NCI-H82 treated with DMSO at 0.1 percent for 48 hours (cell line): ENCODE data around the gene PGBD5.

Experiments
- DNase-seq: peaks from one replicate; lab custom pipeline; 2025; ENCODE audit not compliant: unreplicated experiment; lab: John Stamatoyannopoulos, UW

PGBD5 gene

DNA sequence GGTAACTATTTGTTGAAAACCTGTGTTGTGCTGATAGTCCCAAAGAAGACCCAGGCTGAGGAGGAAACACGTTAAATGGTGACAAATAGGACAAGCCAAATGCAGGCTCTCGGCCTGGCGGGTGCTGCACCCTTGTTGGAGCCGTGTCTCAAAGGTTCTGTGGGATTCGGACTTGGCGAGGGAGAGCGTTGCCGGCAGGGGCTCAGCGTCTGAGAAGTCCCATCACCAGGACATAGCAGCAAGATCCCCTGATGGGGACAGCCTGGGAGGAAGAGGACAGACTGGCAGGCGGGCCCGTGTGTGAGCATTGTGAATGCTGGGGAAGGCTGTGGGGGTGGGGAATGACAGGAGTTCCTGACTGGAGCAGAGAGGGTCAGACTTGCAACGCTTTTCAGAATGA is 142.5 kb downstream of the PGBD5 start:
- no peak for DNase-seq

DNA sequence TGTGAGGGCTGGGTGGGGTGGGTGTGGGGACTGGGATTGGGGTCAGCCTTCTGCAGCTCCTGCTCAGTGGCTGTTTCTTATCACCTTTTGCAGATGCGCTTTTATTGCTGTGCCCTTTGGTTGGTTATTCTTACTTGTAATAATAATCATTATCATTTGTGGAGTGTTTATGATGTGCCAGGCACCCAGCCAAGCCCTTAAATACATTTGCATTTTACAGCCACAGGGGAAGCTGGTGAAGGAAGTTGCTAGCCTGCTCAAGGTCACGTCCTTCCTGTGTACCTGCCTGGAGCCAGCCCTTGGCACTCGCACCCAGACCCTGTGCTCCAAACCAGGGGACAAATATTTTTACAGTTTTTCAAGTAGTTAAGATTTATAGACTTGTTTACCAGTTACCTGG is 144.0 kb downstream of the PGBD5 start:
- no peak for DNase-seq

DNA sequence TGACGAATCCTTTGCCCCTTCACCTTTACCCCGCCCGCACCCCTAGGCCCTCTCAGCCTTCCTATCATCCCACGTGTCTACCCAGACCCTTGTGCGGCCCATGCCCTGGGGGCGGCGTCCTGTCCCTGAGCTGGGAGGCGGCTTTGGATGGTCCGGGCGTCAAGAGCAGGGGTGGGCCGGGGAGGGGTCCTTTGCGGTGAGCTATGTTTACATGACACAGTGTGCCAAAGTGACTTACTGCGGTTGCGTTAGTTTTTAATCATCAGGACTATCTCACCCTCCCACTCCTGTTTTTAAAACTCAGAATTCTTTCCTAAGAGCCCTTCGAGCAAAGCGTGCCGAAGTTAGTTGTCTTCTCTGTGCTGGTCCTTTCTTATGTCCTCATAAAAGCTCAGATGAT is 144.6 kb downstream of the PGBD5 start:
- DNase-seq: no peak

- no peak for DNase-seq
Measured at GRCh38 chr1:230280906-230281413, 145.2 kb downstream of the PGBD5 start.

GRCh38 chr1:230280054-230280795 is 145.9 kb downstream of the PGBD5 start:
- DNase-seq: no peak

GRCh38 chr1:230279583-230279945 is 146.6 kb downstream of the PGBD5 start:
- no peak for DNase-seq

DNA sequence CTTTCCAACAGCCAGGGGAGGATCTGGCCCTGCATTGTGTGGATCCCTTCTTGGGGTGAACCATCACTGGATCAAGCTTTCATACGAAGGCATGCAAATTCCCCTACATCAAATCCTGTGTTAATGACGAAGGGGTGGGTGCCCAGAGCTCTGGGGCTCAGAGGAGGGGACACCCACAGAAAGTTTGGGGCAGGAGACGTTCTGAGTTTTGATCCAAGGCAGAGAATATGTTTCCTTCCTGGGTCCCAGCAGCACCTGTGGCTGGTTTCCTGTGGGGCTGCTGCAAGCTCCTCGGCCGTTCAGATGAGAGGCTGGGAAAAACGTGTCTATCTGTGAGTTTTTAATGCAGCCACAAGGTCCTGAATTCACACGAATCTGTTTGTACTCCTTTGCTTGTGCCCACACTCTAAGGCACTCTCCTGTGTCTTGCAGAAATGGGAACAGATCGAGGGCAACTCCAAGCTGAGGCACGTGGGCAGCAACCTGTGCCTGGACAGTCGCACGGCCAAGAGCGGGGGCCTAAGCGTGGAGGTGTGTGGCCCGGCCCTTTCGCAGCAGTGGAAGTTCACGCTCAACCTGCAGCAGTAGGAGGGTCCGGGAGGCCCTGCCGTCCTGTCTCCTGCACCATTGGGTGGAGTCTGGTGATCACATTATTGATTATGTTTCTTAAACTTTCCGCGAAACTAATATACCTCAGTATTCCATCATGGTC is 147.1 kb downstream of the PGBD5 start:
- no peak for DNase-seq

DNA sequence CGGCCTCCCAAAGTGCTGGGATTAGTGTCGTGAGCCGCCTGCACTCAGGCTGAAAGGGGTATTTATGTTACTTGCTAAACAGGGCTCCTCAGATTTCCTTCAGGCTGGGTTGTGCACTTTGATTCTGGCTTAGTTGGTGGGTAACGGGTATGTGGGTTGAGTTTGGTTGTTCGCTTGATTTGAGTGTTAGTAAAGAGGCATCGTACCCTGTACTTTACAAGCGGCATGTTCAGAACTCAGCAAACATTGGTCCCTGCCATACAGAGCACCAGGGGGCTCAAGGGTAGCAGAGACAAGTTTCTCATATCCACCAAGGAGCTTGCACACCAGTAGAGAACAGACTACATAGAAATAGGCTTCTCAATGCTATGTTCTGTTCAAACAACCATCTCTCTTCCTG is 147.8 kb downstream of the PGBD5 start:
- DNase-seq: no peak

GRCh38 chr1:230277201-230278025 is 148.7 kb downstream of the PGBD5 start:
- DNase-seq: no peak

GRCh38 chr1:230276401-230276800 is 149.7 kb downstream of the PGBD5 start:
- no peak for DNase-seq

GRCh38 chr1:230274254-230274653 is 151.9 kb downstream of the PGBD5 start:
- no peak for DNase-seq

- DNase-seq: no peak
Measured at GRCh38 chr1:230273141-230273710, 152.9 kb downstream of the PGBD5 start.

DNA sequence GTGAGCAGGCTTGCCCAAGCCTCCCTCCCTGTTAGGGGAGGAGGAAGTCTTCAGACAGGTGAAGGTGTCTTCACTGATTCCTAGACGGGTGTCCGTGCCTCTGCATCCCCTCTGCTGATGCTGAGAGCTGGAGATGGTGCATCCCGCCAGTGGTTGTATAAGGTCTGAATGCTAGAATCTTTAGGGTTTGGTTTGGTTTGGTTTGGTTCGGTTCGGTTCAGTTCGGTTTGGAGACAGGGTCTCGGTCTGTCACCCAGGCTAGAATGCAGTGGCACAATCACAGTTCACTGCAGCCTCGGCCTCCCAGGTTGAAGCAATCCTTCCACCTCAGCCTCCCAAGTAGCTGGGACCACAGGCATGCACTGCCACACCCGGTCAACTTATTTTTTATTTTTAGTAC is 153.6 kb downstream of the PGBD5 start:
- DNase-seq: no peak

- DNase-seq: no peak
Measured at GRCh38 chr1:230271300-230272035, 154.7 kb downstream of the PGBD5 start.

DNA sequence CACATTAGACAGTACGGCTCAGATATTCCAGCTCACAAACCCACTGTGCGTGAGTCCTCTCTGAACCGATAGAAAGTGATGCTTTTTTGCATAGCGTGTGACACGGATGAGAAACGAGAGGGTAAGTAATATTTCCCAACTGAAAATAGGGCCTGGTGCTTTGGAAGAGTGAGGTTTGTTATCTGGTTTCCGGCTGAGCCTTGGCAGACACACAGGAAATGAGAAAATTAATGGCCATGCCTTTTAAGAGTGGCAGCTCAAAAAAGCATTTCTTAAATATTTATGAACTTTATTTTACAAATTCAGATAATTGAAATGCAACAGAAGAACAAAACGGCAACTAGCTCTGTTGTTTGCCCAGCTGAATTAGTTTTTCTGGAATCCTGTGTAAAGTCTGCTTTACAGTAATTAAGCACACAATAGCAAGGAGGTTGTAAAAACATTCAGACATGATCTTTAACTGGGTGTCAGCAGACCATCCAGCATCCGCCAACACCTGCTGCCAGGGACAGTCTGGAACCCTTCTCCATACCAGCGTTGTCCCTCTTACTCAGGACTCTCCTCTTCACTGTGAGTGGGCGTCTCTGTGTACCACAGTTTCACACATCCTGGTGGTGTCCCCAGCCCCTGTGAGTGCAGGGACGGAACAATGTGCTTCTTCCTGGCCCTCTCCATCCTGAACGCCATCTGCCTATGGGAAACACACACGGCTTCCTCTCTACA is 155.4 kb downstream of the PGBD5 start:
- DNase-seq: no peak

- no peak for DNase-seq
Measured at GRCh38 chr1:230270185-230270558, 156.0 kb downstream of the PGBD5 start.

DNA sequence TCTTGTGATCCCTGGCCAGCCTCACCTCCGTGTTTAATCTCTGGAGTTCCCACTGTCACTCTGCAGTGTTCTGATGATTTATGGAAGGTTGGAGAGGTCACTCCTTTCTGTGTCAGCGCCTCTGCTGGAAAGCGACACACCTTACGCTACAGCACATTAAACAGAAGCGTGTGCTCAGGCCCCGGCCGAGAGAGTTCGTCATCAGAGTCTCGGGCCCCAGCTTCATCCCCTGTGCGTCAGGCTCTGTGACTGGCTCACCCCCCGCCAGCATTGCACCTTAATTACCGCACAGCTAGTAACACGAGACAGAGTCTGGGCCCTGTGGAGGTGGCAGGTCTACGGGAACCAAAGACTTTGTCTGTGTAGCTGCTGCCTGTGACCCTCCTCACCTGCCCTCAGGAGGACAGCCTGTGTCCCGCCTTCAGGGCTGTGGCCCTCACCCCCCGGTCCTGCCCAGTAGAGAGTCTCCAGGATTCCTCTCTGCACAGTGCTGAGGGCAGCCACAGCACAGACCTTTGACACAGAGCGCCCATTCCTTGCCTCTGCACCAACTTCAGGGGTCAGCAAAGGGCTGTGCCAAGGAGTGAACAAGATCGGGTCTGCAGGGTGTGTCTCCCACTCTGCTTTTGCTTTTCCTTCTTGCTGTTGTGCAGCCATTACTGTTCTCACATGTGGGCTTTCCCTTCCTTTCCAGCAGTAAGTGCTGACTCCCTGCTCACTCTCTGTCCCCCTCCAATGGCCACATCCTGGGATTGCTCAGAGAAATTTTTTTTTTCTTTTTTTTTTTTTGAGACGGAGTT is 157.6 kb downstream of the PGBD5 start:
- no peak for DNase-seq

GRCh38 chr1:230267338-230268065 is 158.6 kb downstream of the PGBD5 start:
- no peak for DNase-seq

GRCh38 chr1:230266456-230266855 is 159.7 kb downstream of the PGBD5 start:
- no peak for DNase-seq
